Measurements from ENCODE around the gene GIMAP5.

GIMAP5 gene

GRCh38 chr7:150778014-150778737 lies 41.0 kb downstream of the GIMAP5 start:
- DNase-seq = no peak

DNA sequence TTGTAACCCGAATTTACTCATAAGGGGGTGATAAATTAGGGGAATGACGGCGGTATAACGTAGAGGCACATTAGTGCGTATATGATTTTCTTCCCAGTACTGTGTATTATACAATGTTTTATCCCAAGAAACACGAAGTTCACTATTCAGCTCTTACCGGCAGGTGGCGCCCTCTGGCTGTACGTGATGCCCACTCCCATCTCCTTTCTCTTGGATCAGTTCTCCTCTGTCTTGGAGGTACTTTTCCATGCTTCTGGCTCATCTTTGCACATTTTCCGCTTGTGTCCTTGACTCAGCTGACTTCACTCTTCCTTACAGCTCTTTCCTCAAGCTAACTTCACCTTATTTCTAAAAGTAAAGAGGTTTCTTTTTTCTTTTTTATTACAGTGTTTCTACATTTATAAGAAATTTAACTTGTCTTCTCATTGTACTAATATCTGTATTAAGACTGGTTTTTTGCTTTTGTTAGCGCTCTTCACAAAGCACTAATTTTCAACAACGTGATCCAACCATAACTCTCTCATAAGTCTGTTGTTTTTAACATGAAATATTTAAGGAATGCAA lies 41.6 kb downstream of the GIMAP5 start:
- DNase-seq = no peak

DNA sequence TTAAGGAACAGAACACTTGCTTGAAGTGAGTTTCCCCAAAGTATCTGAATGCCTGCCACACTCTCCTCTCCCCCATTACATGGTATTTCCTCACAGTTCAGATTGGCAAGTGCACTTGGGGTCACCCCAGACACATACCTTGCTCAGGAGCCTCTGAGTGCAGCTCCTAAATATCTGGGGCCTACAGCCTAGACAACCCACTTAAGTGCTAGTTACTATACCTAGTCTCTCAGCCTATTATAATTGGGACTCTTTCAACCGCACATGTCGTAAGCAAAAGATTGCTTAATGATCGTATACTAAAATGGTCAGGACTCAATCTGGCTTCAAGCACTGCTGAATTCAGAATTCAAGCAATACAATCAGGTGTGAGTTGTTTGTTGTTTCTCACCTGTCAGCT lies 43.1 kb downstream of the GIMAP5 start:
- DNase-seq = no peak

GRCh38 chr7:150781103-150781502 lies 43.9 kb downstream of the GIMAP5 start:
- DNase-seq = no peak

DNA sequence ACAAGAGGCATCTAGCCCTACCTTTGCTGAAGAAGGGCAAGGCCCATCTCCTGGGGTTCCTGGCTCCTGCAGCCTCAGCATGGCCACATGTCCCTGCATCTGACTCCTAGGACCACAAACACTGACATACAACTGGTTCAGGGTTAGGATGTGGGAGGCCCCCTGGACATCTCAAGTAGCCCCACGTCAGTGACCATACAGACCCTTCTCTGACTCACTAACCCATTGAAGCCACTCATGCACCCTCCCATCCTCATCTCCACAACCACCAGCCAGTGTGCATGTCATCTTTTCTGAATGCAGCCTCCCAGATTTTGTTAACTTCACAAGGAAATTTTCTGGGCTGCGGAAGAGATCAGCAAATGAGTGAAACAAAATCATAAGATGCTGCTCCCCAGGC lies 44.7 kb downstream of the GIMAP5 start:
- no peak for DNase-seq

DNA sequence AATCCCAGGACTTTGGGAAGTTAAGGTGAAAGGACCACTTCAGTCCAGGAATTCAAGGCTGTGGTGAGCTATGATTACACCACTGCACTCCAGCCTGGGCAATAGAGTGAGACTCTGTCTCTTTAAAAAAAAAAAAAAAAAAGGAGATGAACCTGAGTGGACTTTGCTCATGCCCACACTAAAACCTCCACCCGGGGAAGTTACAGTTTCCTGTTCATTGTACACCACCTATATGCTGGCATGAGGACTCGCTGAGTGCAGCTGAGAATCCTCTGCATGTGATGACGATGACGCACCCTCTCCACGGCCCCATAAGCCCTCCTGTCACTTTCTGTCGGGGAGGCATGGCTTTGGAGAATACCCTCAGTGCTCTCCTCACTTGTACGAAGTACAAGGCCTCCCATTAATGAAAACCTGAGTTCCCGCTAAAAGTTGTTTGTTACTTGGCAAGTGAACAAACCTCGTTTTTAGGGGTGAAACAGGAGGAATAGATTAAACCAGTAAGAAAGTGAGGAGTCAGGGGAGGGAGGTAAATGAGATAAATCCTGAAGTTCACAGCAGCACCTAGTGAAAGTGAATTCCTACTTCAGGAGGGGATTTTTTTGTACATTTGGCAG lies 47.0 kb downstream of the GIMAP5 start:
- no peak for DNase-seq

GRCh38 chr7:150784954-150785353 lies 47.7 kb downstream of the GIMAP5 start:
- DNase-seq = no peak

DNA sequence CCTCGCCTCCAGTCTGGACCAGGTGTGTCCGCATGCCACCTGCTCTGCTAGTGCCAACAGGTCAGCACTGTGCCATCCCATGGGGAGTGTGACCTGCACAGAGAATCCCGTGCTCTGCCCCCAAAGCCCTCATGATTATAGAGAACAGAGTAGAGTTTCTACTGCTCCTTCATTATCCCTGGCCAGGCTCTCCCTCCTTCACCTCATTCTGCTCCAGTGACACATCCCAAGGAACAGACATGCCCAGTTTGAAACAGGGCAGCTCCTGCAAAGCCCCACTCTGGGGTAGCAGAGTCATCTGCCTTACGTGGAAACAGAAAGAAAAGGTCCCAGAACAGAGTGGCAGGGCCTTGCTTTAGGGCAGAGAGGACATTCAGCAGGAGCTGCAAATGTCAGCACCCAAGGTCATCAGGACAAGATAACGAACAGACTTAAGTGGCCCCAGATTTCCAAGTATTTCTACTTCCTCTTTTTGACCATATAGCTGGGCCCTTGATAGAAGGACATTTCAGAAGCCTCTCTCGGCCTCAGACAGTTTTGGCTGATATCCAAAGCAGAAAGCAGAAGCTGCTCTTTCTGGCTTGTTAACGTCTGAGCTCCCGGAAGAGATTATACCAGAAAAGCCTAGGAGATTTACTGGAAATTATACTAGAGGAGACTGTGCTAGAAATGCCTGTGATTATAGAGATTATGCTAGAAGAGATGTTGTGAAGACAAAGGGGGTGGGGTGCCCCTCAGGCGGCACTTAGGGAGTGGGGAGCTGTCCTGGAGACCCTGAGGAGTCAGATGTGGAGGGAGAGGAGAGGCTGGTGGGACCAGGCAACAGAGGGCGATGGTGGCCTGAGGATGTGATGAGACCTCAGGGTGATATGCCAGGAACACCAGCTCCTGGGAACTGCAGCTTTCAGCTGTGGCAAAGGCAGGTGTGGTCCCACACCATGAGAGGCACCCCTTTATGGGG lies 50.4 kb downstream of the GIMAP5 start:
- no peak for DNase-seq

- no peak for DNase-seq
Observed at GRCh38 chr7:150788474-150789269, 51.5 kb downstream of the GIMAP5 start.

- no peak for DNase-seq
Observed at GRCh38 chr7:150790416-150791075, 53.3 kb downstream of the GIMAP5 start.

DNA sequence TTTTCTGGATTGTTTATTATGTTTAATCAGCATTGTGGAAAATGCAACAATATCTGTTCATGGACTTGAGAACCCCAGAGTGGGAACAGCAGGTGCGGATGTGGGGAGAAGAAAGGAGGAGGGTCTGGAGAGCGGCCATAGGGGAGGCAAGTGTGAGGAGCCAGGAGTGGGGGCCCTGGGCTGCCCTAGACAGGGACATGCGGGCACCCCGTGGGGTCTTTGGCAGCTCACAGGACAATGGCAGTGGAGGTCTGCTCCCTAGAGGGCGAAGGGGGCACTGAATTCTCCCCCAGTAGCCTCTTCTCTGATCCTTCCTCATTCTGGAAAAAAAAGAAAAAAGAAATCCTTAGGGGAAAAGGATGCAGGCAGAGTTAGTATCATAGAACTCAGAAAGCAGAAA lies 54.1 kb downstream of the GIMAP5 start:
- DNase-seq = no peak

DNA sequence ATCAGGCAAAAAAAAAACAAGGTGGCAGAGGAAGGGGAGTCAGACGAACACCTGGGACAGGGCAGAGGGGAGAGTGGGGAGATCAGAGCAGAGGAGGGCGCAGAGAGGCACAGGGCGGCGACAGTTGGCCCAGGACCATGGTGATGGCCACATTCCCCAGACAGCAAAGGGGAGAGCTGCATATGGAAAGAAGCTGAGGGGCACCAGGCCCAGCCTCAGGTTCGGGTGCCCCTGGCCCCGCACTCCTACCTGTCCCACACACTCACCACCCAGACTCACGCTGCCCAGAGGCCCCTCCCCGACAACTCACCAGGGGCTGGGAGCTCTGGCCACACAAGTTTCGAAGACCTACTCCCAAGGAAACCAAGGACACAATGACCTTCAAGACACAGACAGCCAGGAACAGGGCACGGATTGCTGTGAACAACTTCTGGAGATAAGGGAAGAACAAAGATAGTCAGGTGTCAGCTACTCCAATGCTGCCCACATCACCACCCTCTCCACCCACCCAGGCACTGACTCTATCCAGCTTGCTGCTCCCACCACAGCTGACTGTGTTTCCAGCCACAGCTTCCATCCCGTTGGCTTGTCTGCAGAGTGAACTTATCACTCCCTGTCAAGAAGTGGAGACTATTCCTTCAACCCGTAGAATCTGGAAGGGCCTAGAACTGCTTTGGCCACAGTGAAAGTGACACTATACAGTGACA lies 54.7 kb downstream of the GIMAP5 start:
- DNase-seq = no peak
